Measurements from ENCODE around the gene F11R. TPM values are rescaled to one million over a fixed set of nuclear protein-coding genes. Genes with fewer than 3 reads are reported as not detected.

F11R gene
- total RNA-seq, 1 experiment from 2014 or later = 196 TPM

DNA sequence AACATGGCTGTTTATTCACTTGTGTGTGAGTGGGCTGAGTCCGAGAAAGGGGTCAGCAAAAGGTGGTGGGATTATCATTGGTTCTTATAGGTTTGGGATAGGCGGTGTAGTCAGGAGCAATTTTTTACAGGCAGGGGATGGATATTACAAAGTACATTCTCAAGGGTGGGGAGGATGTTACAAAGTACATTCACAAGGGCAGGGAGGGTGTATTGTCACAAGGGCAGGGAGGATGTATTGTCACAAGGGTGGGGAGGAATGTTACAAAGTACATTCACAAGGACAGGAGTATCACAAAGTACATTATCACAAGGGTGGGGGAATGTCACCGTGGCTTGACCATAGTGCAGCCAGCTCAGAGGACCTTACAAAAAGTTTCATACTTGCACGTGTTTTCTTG is 35.2 kb downstream of the F11R start:
- H3K27ac Mint-ChIP-seq (ENCODE audit: unreplicated experiment) = no peak overlapping the region
- H3K27me3 Mint-ChIP-seq (ENCODE audit: insufficient read depth, unreplicated experiment) = no peaks in the 10 kb centered on the region
- ChIA-PET CTCF (interaction anchor here (1.1 kb wide), 1 partner anchor 12 kb away, joined by 3 read pairs; no protein-coding TSS in a partner anchor), POLR2A (no interaction called here)
- Histone ChIP-seq H3K27me3 (replicated peaks; ENCODE audit: control insufficient read depth, insufficient read depth, low read length) (no peaks in the 10 kb centered on the region), H3K9me3 (no peaks in the 10 kb centered on the region), H3K4me3 (ENCODE audit: low read depth, low read length) (no peak overlapping the region), H3K36me3 (ENCODE audit: control insufficient read depth, insufficient read depth, low read length) (no peaks in the 10 kb centered on the region), H3K4me1 (0 out of 2 replicates have a peak, but pooled peaks cover 5% of the 10 kb centered on the region)
- H3K4me1 Mint-ChIP-seq (ENCODE audit: low read depth, unreplicated experiment) = no peaks in the 10 kb centered on the region
- BruUV-seq (replicated peaks) = no TSS peak
- H3K9me3 Mint-ChIP-seq (ENCODE audit: unreplicated experiment) = no peaks in the 10 kb centered on the region
- H3K36me3 Mint-ChIP-seq (ENCODE audit: insufficient read depth, unreplicated experiment) = peaks cover 23% of the 10 kb centered on the region
- no peak overlapping the region for H3K4me3 Mint-ChIP-seq (ENCODE audit: unreplicated experiment)
- no peak for DNase-seq
- TF ChIP-seq, protein P1, sequence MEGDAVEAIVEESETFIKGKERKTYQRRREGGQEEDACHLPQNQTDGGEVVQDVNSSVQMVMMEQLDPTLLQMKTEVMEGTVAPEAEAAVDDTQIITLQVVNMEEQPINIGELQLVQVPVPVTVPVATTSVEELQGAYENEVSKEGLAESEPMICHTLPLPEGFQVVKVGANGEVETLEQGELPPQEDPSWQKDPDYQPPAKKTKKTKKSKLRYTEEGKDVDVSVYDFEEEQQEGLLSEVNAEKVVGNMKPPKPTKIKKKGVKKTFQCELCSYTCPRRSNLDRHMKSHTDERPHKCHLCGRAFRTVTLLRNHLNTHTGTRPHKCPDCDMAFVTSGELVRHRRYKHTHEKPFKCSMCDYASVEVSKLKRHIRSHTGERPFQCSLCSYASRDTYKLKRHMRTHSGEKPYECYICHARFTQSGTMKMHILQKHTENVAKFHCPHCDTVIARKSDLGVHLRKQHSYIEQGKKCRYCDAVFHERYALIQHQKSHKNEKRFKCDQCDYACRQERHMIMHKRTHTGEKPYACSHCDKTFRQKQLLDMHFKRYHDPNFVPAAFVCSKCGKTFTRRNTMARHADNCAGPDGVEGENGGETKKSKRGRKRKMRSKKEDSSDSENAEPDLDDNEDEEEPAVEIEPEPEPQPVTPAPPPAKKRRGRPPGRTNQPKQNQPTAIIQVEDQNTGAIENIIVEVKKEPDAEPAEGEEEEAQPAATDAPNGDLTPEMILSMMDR (IDR thresholded peaks at IDR 0.05; ENCODE audit: insufficient read depth in 1 of 2, low read depth in 1 of 2, low read length in 1 of 2, severe bottlenecking in 1 of 2, unreplicated experiment in 1 of 2) = no peak
- intact Hi-C loops (cut with micrococcal nuclease; ENCODE audit: unreplicated experiment) = no loop called here

GRCh38 chr1:160981584-160982411 is 39.2 kb downstream of the F11R start:
- no peaks in the 10 kb centered on the region for H3K4me1 Mint-ChIP-seq (ENCODE audit: low read depth, unreplicated experiment)
- no peaks in the 10 kb centered on the region for H3K9me3 Mint-ChIP-seq (ENCODE audit: unreplicated experiment)
- ChIA-PET CTCF (no interaction called here), POLR2A (no interaction called here)
- no TSS peak for BruUV-seq (replicated peaks)
- Histone ChIP-seq H3K4me1 (no peaks in the 10 kb centered on the region), H3K36me3 (ENCODE audit: control insufficient read depth, insufficient read depth, low read length) (no peaks in the 10 kb centered on the region), H3K4me3 (ENCODE audit: low read depth, low read length) (no peak overlapping the region), H3K9me3 (no peaks in the 10 kb centered on the region), H3K27me3 (replicated peaks; ENCODE audit: control insufficient read depth, insufficient read depth, low read length) (no peaks in the 10 kb centered on the region)
- TF ChIP-seq, protein P1 (IDR thresholded peaks at IDR 0.05; ENCODE audit: insufficient read depth in 1 of 2, low read depth in 1 of 2, low read length in 1 of 2, severe bottlenecking in 1 of 2, unreplicated experiment in 1 of 2) = no peak
- H3K36me3 Mint-ChIP-seq (ENCODE audit: insufficient read depth, unreplicated experiment) = peaks cover 8% of the 10 kb centered on the region
- no peak overlapping the region for H3K4me3 Mint-ChIP-seq (ENCODE audit: unreplicated experiment)
- no peak for DNase-seq
- intact Hi-C loops (cut with micrococcal nuclease; ENCODE audit: unreplicated experiment) = no loop called here
- H3K27me3 Mint-ChIP-seq (ENCODE audit: insufficient read depth, unreplicated experiment) = no peaks in the 10 kb centered on the region
- no peak overlapping the region for H3K27ac Mint-ChIP-seq (ENCODE audit: unreplicated experiment)

GRCh38 chr1:160979286-160979685 is 41.7 kb downstream of the F11R start:
- BruUV-seq (replicated peaks) = no TSS peak

More at GRCh38 chr1:160979286-160979685, 41.7 kb downstream of the F11R start:
- H3K9me3 ChIP-seq = no peaks in the 10 kb centered on the region
- ChIA-PET POLR2A (no interaction called here), CTCF (no interaction called here)
- no peaks in the 10 kb centered on the region for H3K4me1 ChIP-seq
- H3K27ac Mint-ChIP-seq (ENCODE audit: unreplicated experiment) = no peak overlapping the region
- no peaks in the 10 kb centered on the region for H3K36me3 ChIP-seq (ENCODE audit: control insufficient read depth, insufficient read depth, low read length)
- no peak overlapping the region for H3K4me3 Mint-ChIP-seq (ENCODE audit: unreplicated experiment)
- intact Hi-C loops (cut with micrococcal nuclease; ENCODE audit: unreplicated experiment) = no loop called here
- TF ChIP-seq, protein P1 (IDR thresholded peaks at IDR 0.05; ENCODE audit: insufficient read depth in 1 of 2, low read depth in 1 of 2, low read length in 1 of 2, severe bottlenecking in 1 of 2, unreplicated experiment in 1 of 2) = no peak
- H3K4me3 ChIP-seq (ENCODE audit: low read depth, low read length) = no peak overlapping the region
- no peaks in the 10 kb centered on the region for H3K27me3 Mint-ChIP-seq (ENCODE audit: insufficient read depth, unreplicated experiment)
- peaks cover 8% of the 10 kb centered on the region for H3K36me3 Mint-ChIP-seq (ENCODE audit: insufficient read depth, unreplicated experiment)
- no peaks in the 10 kb centered on the region for H3K27me3 ChIP-seq (replicated peaks; ENCODE audit: control insufficient read depth, insufficient read depth, low read length)
- no peaks in the 10 kb centered on the region for H3K9me3 Mint-ChIP-seq (ENCODE audit: unreplicated experiment)
- H3K4me1 Mint-ChIP-seq (ENCODE audit: low read depth, unreplicated experiment) = no peaks in the 10 kb centered on the region
- no peak for DNase-seq
